AG09309 (cell line): ENCODE measurements around the gene IL21.

ENCODE experiments used
- DNase-seq: peaks from one replicate; pipeline ENCODE4 v3.0.0-alpha.2; 2010; ENCODE audit warnings: low read depth
- H3K4me3 ChIP-seq: 2 replicates; pipeline ENCODE4 v1.5.1; 2011; ENCODE audit warnings: mild to moderate bottlenecking, low read depth, low read length, moderate library complexity; ENCODE audit not compliant: control insufficient read depth
- CTCF ChIP-seq: IDR thresholded peaks from 2 replicates; pipeline ENCODE4 v1.5.1; 2011; ENCODE audit warnings: mild to moderate bottlenecking, low read depth, low read length, inconsistent platforms; ENCODE audit not compliant: insufficient read depth, control insufficient read depth; ENCODE audit errors: missing control alignments

The IL21 gene

GRCh38 chr4:122562449-122562848 lies 58.4 kb downstream of the IL21 start:
- no peak for DNase-seq
- no peak for TF ChIP-seq CTCF

More at GRCh38 chr4:122562449-122562848, 58.4 kb downstream of the IL21 start:
- no peak overlapping the region for H3K4me3 ChIP-seq
